ENCODE measurements around the gene COL4A1.

Gene COL4A1

DNA sequence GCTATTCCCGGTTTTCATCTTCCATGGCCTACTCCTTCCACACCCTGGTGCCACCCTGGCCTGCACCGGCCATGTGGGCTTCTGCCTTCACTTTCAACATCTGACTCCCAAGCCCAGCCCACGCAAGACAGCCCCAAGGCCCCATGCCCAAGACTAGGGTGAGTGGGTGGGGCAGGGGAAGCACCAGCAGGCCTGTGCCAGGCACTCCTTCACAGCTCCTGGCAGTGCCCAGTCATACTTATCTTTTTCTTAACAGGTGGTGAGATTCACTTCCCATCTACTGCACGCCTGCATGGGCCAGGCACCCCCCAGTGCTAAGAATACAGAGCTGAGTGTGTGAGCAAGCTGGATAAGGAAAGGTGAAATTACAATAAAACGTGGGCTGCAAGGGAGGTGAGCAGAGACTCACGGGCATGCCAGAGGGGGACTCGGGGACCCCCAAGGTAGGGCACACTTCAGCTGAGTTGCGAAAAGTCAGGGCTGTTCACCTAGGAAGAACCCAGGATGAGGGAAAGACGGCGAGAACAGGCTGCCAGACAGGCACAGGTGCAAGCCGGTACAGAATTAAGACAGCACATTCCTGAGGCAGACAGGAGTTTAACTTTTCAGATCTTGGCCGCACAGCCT lies 55.7 kb downstream of the COL4A1 start:
- no peak for DNase-seq

DNA sequence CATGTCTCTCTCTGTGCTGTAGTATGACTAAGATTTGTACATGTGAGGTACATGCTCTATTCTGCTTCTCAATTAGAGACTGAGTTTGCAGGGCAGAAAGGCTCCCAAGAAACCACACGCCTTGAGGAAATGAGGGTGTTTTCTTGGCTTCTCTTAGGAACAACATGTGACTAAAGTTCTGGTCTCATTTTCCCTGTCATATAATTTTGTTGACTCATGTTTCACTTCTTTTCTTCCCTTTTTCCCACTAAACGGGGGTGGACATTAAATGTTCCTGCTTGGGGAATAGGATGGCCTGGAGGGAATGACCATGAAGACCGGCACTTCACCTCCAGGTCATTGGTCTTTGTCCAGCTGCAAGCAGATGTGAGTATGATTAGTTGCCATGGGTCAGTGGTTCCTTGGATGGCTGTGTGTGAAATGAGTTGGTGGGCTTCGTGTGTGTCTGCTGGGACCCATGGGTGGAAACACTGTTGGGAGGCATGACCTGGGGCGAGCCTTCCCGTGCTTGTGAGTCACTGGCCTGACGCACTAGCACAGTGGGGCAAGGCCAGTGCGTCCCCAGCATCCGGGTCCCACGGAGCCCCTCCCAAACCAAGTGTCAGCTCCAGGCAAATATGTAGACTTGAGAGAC lies 56.6 kb downstream of the COL4A1 start:
- DNase-seq = no peak

DNA sequence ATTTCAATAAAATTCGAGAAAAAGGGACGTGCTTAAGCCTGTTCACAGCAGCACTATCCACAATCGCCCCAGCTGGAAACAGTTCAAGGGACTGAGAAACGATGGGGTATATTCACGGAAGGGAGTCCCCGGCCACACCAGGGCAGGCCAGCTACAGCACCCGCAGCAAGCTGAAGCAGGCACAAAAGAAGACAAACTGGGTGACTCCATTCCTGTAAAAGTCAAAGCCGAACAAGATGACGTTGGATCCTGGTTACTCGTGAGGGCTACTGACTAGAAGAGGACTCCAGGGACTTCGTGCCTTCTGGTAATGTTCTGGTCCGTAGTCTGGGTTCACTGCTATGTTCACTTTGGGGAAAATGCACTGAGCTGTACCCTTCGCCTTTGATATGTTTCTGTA lies 57.6 kb downstream of the COL4A1 start:
- DNase-seq = no peak

DNA sequence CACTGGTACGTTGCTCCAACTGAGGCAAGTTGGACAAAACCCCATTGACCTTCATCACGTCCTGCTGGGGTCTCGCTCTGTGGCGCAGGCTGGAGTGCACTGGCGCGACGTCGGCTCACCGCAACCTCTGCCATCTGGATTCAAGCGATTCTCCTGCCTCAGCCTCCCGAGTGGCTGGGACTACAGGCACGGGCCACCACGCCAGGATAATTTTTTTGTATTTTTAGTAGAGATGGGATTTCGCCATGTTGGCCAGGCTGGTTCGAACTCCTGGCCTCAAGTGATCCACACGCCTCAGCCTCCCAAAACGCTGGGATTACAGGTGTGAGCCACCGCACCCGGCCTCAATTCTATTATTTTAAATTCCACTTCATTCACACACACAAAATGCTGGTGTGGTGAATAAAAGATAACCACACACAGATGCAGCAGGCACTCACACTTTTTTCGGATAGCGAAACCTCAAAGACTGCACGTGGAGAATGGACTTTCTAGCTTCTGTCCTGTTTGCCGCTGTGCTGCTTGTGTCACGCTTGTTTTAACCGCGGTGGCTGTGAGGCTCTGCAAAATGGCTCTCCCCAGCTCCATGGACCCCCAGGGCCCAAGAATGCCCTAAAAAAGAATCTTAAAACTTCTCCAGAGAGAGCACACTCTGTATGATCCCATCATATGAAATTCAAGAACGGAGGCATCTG lies 58.4 kb downstream of the COL4A1 start:
- DNase-seq = no peak

DNA sequence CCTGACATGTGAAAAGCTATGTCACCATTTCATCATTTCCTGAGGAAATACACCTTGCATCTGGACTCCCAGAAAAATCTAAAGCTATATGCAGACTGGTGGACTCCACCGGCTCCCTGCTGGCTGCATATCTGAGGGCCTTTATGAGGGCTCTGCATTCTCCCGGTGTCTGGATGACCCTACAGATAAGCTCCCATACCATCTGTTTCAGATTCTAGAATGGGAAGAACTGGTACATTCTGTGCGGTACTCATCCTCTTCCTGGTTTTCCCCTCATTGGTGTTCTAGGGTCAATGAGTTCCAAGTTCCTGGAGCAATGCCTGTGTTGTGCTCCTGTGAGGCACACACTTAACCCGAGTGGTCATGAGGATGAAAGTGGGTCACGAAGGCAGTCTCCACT lies 60.4 kb downstream of the COL4A1 start:
- no peak for DNase-seq

DNA sequence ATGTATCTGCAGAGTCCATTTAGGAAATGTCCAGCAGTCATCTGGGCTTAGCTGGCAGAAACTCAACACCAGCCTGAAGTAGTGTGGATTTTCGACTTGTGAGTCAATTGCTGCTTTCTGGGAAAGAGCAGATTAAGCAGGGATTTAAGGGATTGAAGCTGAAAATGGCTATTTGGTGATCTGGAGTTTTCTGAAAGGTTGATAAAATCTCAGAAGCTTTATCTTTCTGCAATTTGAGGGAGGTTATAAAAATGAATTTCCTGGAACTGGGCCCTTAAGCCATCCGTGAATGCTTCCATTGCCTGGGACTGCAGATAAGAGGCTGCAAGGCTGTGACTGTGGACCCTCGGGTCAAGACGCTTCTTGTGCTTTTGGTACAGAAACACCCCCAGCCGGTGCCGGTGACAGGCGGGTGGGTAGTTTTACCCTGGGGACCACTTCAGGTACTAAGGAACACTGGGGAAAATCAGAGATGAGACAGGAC lies 61.5 kb downstream of the COL4A1 start:
- DNase-seq = no peak

DNA sequence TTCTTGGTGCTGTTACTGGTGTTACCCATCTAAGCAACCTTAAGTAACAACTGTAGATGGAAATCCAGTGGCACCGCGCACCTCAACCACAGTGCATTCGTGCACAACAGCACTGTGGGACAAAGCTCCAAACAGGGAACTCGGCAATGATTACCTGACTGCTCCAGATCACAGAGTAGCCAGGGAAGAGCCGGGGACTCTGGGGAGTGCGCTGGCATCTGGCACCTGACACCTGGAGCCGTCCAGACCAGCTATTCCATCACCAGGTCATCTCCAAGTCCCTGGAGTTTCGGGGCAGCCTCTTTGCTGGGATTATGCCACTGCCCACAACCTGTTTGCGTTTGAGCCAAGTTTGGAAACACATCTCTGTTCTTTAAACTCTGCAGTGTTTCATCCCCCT lies 62.0 kb downstream of the COL4A1 start:
- DNase-seq = no peak

DNA sequence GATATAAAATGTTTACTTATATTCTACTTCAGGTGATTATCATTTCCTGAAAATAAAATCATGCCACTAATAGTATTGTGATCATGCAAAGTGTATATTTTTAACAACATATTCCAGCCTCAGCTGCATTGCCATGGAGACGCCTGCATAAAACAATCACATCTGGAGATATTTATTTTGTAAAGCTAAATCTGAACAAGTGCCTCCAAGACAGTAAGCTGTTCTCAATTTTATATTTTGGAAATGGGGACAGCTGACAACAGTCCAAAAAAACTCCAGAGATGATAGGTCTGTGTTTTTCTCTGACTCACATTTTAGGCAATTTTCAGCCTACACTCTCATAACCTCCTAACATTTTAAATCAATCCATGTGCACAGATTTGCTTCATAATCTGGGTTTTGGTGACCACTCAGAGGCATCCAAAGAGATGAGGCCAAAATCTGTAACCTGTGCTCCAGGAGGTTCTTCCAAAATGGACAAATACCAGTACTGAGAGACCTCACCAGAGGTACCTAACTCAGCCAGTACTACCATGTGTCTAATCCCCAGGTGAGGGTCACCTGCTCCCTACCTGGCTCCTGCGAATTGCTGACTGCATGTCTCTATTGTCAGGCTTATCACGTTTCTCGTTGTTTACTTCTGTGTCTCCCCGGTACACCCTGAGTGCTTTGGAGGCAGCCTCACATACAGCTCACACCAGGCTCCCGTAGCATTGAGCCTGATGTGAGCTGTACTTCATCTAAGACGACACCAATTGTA lies 62.7 kb downstream of the COL4A1 start:
- no peak for DNase-seq

DNA sequence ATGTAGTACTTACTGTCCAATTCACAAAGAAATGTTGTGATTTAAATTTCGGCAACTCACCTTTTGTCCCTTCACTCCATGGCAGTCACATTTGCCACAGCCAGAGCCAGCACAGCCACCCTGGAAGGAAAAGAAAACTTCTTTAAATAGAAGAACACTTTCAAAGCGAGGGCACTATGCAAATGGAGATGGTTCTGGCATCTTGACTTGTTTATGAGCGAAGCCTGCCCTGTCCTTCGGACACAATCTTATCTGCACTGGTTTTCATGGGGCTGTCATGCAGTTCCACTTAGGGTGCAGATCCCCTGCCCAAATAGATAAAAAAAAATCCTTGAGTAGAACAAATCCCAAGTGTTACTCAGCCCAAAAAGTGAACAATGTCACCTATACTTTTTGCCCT lies 64.3 kb downstream of the COL4A1 start:
- no peak for DNase-seq

DNA sequence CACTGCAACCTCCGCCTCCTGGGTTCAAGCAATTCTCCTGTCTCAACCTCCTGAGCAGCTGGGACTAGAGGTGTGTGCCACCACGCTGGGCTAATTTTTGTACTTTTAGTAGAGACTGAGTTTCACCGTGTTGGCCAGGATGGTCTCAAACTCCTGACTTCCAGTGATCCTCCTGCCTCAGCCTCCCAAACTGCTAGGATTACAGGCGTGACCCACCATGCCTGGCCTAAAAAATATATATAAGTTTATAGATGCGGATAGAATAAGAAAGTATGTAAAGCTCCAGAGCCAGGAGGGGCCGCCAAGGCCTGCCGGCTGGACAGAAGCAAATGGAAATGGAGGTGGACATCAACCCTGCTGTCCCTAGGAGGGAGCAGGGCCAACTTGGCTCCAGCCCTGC lies 66.0 kb downstream of the COL4A1 start:
- DNase-seq = no peak

DNA sequence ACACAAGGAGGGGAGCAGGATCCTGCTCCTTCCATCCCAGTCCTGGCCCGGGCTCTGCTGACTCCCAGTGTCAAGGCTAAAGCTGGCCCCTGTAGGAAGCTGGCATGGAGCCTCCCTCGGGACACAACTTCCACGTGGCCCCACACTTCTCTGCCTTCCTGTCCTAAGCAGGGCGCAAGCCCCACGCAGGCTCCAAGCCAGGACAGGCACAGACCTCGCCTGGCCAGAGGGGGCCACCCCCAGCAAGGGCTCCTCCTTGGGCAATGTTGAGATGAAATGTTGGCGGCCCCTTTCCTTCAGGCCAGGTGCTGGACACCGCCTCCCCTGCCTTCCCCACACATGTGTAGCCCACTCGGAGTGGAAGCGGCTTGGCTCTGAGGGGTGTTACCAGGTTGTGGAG lies 66.6 kb downstream of the COL4A1 start:
- no peak for DNase-seq

DNA sequence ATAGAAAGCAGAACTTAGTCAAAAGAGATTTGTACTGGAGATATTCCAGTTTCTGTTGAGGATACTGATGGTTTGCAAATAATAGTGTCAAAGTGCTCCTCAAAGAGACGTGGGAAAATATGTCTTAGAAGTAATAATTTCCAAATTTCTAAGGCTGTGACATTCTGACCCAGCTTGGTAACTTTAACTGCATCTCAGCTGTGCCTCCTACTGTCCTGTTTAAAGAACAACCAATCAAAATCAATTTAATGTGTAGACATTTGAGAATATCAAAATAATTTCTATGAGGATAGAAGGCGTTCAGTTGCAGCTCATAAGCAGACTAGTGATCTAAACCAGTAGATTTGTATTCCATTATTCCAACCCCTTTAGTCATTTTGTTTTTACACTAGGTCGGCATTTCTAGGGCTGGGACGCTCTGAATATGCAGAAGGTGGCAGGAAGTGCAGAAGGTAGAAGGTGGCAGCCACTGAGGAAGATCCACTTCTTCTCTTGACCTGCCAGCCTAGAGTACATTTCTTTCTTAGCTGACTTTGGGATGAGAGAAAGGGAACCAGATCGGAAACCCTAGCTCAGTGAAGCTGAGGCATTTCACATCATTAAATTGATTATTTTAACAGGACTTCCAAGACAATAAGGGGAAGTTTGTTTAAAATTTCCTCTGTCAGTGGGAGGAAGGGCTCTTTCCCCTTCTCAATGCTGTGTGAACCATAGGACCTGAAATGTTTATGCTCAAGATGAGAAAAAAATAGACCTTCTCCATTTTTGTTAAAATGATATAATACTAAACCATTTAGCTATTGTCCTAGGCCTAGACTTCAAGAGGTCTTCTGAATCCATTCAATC lies 67.5 kb downstream of the COL4A1 start:
- no peak for DNase-seq

DNA sequence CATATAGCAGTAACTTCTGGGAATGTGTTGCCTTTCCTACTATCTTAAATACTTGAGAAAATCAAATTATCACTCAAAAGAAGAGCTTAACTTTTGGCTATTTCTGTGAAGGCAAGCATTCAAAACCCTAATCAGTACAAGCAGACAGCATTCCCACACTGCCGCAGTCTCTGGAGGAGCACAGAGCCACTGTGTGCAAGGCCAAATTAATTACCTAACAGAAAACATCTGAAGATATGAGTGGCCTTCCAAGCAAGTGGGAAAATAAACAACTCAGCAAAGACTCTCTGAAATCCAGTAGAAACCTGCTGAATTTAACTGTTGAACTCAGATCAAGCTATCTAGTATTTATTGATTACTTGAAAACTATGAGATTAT lies 68.2 kb downstream of the COL4A1 start:
- DNase-seq = no peak

DNA sequence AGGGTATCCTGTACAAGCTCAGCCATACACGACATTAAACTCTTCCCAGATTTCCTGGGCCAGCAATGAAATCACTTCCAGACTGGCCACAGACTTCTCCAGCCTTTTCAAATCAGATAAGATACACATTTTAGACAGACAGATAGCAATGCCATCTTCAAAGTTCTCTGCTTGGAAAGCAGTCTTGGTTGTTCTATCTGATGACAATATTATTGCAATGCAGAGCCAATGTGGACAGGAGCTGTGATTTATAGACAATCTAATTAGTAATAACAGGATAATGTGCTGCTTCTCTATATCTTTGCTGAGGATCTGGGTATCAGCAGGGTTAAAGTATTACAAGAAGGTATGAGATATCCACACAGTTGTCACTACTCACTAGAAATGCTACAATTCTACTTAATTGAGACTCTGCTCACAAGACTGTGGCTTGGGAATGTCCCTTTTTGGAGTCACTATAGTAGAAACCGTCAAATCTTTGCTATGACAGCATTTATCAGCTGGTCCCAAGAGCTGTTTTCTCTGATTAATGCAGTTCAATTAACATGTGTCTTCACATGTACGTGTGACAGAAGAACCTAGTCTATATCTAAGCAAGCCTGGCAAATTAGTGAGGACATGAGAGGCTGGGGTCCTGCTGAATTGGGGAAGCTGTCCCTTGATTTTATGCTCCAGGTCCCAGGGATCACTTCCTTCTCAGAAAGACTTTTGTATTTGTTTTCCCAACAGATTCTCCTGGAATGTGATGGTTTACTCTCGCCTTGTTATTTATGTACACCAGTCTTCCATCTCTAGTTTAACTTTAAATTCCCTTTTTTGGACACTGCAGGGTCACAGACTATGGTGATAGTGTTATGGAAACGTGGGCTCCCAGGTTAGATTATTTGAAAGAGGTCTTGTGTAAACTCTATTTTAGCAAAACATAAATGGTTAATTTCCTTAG lies 68.8 kb downstream of the COL4A1 start:
- no peak for DNase-seq

DNA sequence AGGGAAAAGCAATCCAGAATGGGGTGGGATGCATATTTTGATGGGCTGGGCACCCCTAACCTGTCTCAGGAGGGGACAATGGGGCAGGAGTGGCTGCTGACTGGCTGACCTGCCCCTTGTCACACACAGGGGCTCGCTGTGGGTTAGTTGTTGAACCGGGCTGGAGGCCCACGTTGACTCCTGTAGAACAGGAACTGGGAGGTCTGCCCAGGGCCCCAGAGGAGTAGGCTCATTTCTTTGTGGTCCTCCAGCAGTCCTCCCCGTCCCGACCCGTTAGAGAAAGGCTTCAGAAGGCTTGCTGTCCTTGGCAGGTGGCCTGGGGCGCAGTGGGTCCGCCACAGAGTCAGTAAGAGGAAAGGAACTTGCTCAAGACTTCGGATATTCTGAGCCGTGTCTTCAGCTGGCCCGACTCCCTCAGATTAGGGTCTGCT lies 70.1 kb downstream of the COL4A1 start:
- no peak for DNase-seq

DNA sequence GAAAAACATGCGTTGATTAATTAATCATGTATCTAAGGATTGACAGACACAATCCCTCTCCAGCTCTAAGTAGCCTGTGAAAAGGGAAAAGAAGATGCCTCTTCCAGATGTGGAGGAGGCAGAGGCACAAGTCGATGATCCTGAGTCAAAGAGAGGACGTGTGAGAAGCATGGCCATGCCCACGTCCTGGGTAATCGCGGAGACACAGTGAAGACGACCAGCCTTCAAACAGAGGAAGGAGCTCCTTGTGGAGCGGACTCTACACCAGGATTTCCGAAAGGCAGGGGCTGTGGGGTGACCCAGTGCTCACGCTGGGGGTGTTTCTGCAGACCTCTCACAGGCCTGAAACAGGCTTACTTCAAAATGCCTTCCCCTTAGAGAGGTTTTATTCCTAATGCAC lies 70.5 kb downstream of the COL4A1 start:
- DNase-seq = no peak

DNA sequence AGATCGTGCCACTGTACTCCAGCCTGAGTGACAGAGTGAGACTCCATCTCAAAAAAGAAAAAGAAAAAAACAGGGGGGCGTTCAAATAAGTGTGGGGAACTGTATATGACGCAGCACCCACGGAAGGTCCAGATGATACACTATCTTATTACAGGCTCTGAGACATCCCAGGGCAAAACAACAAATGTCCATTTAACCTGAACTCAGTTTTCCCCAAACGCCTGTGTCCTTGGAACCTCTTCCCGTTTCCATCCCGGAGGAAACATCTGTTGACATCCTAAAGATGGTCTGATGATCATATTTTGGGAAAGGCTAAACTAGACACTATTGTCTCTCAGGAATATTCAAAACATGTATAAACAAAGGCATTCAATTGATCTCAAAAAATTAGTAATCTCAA lies 72.4 kb downstream of the COL4A1 start:
- no peak for DNase-seq

DNA sequence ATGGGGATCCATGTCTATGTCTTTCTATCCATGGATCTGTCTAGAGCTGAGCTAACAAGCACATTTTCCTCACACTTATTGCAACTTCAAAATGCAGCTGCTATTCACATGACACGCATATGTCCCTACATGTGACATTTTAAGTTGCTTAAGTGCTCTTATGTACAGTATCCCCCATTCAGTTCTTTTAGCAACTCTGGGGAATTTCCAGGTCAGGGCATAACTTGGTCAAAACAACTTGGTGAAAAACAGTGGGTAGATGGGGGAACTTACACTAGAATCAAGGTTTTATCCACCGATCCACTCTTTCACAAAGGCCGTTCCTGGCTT lies 73.0 kb downstream of the COL4A1 start:
- no peak for DNase-seq

DNA sequence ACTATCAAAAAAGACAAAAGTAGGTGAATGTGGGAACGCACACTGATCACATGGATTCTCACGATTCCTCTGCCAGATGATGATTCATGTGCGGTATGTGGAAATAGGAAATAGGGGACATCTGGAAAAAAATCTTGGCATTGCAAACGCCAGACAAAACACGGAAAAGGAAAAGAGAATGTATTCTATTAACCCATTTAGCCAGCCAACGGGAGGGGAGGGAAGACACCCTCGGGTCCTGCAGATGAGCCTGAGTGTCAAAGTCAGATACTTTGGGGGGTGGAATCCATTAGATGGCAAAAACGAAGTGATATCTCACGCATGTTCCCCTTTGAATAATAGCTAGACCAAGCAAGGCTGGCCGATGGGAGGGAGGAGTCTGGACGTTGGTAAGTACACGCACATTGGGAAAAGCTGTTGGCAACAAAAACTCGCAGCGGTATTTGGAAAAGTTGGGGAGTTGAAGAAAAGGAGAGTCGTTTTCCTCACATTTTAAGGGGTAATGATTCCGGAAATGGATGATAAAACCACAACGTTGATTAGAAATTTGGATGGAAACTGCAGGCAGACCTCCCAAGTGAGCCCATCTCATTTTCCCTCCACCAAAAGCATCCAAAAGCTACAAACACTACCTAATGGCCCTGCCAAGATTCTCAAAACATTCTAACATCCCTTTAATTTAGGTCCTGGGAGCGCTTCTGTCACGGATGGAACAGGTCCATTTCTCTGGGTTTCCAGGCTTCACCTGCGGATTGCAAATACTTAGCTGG lies 73.6 kb downstream of the COL4A1 start:
- DNase-seq = no peak

DNA sequence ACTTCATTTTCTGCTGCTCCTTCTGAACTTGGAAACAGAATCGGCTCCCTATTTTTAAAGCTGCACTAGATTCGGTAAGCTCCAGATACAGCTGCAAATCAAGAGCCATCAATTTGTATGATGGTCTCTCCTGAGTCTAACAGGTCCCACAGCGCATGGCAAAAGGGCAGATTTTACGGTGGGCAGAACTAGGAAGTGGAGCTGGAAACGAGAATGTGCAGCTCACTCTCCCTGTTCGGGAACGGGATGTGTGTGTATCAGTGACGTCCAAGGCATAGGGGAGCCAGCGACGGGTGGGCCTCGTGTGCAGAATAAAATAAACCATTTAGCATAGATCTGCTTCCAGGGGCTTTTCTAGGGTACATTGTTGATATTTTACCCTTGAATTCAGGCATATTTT lies 74.2 kb downstream of the COL4A1 start:
- DNase-seq = no peak

DNA sequence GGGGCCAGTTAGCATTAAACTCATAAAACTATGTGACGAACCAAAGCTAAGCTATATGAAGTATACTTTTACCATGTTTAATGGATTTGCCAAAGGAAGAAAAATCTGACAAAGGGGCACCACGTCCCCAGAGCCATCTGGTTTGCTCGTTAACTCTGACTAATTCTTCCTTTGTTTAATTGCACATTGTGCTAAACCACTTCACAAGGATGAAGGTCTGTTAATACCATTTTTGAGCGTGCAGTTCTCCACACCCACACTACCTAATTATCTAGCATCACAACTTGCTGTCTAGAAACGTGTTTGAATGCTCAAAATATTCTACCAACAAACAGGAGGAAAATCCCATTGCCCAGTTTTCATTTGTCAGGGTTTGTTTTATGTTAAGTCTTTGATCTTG lies 74.8 kb downstream of the COL4A1 start:
- no peak for DNase-seq

Data from OCI-M1 (cell line).